Activated T-helper 2 cell treated with anti-CD3 and anti-CD28 coated beads, Interferon-gamma antibody, Interleukin-2, Interleukin-4, amounts not matched to agents 10 μg/mL and 5 μg/mL and 100 μg/mL, durations not matched to agents 14 hours and 24 hours and 36 hours (primary cell): Measurements from ENCODE around the gene KDM4B. TPM values are rescaled to one million over a fixed set of nuclear protein-coding genes. Genes with fewer than 3 reads are reported as not detected.
"Not testable (repeated sequence)": the region's sequence is repeated elsewhere in the genome, so short reads cannot be mapped to it uniquely, and the experiment has no call there.

Experiments
- DNase-seq: peaks from one replicate; pipeline ENCODE4 v3.0.0; 2021; ENCODE audit warnings: low spot score
- H3K27ac Mint-ChIP-seq: one replicate; pipeline ENCODE4 v1.8.0; 2021; ENCODE audit warnings: mixed read lengths
- H3K27me3 Mint-ChIP-seq: one replicate; pipeline ENCODE4 v1.8.0; 2021; ENCODE audit warnings: low read depth, mixed read lengths
- H3K36me3 Mint-ChIP-seq: one replicate; pipeline ENCODE4 v1.8.0; 2021; ENCODE audit warnings: low read depth, mixed read lengths
- H3K4me1 Mint-ChIP-seq: one replicate; pipeline ENCODE4 v1.8.0; 2021; ENCODE audit warnings: low read depth, mixed read lengths
- H3K4me3 Mint-ChIP-seq: one replicate; pipeline ENCODE4 v1.8.0; 2021; ENCODE audit warnings: low read depth, mild to moderate bottlenecking, moderate library complexity, mixed read lengths
- H3K9me3 Mint-ChIP-seq: one replicate; pipeline ENCODE4 v1.8.0; 2021; ENCODE audit warnings: mixed read lengths
- intact Hi-C: fragments of 100-400 bp; cut with micrococcal nuclease; formaldehyde crosslinking; loops from one replicate; pipeline ENCODE4 v1.15.1; 2023
- total RNA-seq: library from RNA; stranded (reverse); gene quantifications from 2 replicates; pipeline ENCODE4 v1.2.3, GENCODE V29; 2022

KDM4B gene
- total RNA-seq, 1 donor from 2014 or later: 51.7 TPM

DNA sequence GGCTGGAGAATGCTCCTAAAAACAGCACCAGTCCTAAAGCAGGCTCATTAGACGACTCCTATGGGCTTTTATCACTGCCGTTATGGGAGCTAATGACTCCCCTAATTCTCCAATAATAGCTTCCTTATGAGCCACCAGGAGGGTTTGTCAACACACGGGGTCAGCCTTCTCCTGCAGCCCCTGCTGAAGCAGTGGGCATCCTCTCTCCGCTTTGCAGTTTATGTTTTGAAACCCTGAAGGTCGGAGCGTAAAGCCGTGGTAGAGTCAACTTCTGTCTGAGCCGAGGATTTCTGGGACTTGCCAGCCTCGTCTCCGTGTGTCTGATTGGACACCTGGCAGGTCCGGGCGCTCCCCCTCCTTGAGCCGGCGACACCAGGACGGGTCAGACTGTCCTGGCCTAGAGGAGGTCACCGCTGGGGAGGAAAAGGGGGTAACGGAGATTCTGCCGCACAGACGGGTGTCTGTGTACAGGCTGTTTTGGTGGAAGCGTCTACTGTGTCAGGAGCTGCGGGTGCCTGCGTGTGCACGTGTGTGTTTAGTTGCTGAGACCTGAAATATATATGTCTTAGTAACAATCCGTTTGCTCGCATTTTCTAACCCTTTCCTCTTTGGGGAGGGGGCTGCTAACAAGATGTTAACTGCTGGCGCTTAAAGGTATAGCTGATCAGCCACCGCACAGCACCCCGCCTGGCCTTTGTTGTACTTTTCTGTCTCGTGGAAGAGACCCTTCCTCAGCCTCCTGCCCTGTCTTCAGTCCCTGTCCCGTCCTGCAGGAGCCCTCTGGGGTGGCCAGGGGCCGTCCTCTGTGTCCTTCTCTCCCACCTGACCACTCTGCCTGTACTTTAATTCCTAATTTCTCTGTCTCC, 1.9 kb downstream of the KDM4B start:
- H3K36me3 Mint-ChIP-seq: peaks cover 24% of the 10 kb centered on the region
- intact Hi-C loops: no loop called here
- peak overlapping the region; percentile 96 for H3K4me3 Mint-ChIP-seq
- H3K27me3 Mint-ChIP-seq: no peaks in the 10 kb centered on the region
- no peak for DNase-seq
- no peaks in the 10 kb centered on the region for H3K9me3 Mint-ChIP-seq
- peak overlapping the region; percentile 34 for H3K27ac Mint-ChIP-seq
- H3K4me1 Mint-ChIP-seq: peaks cover 43% of the 10 kb centered on the region

DNA sequence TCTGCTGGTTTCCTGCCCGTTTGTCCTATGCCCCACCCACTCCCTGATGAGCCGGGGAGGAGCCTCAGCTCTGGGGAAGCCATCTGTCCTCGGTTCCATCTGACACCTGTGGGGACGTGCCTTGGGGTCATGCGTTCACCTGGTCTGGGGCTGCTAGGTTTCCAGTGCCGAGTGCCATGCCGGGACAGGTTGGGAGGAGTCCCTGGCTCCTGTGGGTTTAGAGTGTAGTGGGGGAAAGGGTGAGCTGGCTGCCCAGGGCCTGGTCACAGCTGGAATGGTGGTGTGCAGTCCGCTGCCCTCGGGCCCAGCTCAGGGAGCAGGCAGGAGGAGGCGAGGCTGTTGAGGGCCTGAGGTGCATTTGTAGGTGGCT, 2.5 kb downstream of the KDM4B start:
- Mint-ChIP-seq H3K4me3 (peak overlapping the region; percentile 96), H3K27me3 (no peaks in the 10 kb centered on the region), H3K27ac (peak overlapping the region; percentile 29), H3K9me3 (no peaks in the 10 kb centered on the region), H3K4me1 (peaks cover 41% of the 10 kb centered on the region), H3K36me3 (peaks cover 23% of the 10 kb centered on the region)
- intact Hi-C loops: no loop called here
- DNase-seq: peak; percentile 33

DNA sequence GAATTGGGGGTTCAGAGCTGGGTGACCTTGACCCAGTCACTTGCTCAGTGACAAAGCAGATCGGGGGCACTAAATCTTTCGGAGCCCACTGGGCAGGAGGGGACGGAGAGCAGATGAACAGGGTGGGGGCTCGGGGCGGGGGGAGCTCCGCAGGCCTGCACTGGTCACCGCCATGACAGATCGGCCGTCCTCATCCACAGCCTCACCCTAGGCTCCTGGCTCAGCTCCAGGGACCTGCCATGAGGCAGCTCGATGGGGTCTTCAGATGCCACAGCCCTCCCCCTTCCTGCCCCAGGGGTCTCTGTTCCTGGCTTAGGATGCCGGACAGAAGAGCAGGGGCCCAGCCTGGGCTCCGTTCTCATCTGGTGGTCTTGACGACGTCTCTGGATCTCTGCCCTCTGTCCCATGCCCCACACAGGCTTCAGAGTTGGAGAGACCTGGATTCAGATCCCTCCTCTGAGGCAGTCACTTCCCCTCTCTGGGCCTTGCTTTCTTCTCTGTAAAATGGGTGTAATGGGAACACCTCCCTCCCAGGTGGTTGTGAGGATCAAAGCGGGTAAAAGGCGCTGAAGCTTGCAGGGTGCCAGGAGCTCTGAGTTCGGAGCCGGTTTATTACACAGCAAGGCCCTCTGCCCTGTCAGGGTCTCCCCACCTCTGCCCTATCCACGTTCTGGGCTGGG, 3.0 kb downstream of the KDM4B start:
- peaks cover 41% of the 10 kb centered on the region for H3K4me1 Mint-ChIP-seq
- intact Hi-C loops: no loop called here
- H3K9me3 Mint-ChIP-seq: no peaks in the 10 kb centered on the region
- H3K27me3 Mint-ChIP-seq: no peaks in the 10 kb centered on the region
- H3K36me3 Mint-ChIP-seq: peaks cover 26% of the 10 kb centered on the region
- DNase-seq: no peak
- no peak overlapping the region for H3K27ac Mint-ChIP-seq
- H3K4me3 Mint-ChIP-seq: peak overlapping the region; percentile 96

DNA sequence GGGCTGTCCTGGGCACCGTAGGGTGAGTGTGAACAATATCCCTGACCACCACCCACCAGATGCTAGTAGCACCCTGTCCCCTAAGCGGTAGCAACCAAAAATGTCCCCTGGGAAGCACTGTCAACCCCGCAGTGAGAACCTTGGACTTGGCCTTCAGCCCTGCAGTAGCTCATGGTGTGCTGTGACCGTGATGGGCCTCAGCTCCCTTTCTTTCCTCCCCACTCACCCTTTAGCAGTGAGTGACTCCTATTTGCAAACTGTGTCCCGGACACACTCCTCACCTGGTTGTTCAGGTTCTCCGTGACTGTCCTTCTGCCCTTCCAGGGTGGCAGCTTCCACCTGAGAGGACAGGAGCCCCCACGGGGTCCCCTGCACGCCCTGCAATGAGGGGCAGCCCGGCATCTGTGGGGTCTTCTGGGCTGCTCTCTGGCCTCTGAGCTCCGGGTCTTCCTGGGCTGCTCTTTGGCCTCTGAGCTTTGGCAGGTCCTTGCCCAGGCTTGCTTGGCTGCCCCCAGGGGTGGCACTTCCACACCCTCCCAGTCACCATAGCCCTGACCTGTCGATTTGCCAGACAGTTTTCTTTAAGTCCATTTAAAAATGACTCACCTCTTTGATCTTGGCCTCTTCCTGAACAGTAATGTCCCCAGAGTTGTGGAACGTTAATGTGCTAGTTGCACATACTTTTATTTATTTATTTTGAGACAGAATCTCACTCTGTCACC, 3.8 kb downstream of the KDM4B start:
- no peak for DNase-seq
- H3K36me3 Mint-ChIP-seq: peaks cover 29% of the 10 kb centered on the region
- intact Hi-C loops: no loop called here
- peak overlapping the region; percentile 66 for H3K4me3 Mint-ChIP-seq
- H3K27ac Mint-ChIP-seq: no peak overlapping the region
- H3K9me3 Mint-ChIP-seq: no peaks in the 10 kb centered on the region
- peaks cover 36% of the 10 kb centered on the region for H3K4me1 Mint-ChIP-seq
- H3K27me3 Mint-ChIP-seq: no peaks in the 10 kb centered on the region

DNA sequence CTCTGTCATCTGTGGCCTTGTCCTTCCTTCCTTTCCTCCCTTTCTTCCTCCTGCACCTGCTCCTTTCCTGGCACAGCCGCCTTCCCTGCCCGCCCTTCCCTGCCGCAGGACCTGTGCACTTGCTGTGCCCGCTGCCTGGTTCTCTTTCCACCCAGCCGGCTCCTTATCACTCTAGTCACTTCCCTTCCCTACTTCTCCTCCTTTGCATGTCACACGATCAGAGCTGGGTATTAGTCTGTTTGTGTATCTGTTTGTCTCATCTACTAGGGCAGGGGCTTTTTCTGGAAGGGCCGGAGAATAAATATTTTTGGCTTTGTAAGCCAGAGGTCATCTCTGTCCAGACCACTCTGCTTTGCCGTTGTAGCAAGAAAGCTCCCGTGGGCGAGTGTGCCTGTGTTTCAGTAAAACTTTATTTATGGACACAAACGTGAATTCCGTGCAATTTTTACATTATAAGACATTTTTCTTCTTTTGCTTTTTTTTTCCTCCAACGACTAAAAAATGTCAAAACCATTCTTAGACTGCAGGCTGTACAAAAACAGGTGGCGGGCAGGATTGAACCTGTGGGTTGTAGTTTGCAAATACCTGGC, 6.1 kb downstream of the KDM4B start:
- Mint-ChIP-seq H3K36me3 (peaks cover 29% of the 10 kb centered on the region), H3K4me1 (peaks cover 26% of the 10 kb centered on the region), H3K27ac (peak overlapping the region; percentile 35), H3K27me3 (no peaks in the 10 kb centered on the region), H3K4me3 (no peak overlapping the region), H3K9me3 (no peaks in the 10 kb centered on the region)
- intact Hi-C loops: no loop called here
- no peak for DNase-seq

DNA sequence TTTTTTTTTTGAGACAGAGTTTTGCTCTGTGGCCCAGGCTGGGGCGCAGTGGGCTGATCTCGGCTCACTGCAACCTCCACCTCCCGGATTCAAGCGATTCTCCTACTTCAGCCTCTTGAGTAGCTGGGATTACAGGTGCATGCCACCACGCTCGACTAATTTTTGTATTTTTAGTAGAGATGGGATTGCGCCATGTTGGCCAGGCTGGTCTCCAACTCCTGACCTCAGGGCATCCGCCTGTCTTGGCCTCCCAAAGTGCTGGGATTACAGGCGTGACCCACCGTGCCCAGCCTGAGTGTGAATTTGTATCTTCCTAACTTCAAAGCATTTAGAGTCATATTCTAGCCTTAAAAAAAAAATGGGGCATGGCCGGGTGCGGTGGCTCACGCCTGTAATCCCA, 6.7 kb downstream of the KDM4B start:
- Mint-ChIP-seq H3K4me1 (peaks cover 20% of the 10 kb centered on the region), H3K36me3 (peaks cover 27% of the 10 kb centered on the region)
- DNase-seq, H3K4me3 Mint-ChIP-seq, H3K9me3 Mint-ChIP-seq, H3K27ac Mint-ChIP-seq, intact Hi-C loops, H3K27me3 Mint-ChIP-seq: not testable (repeated sequence)

DNA sequence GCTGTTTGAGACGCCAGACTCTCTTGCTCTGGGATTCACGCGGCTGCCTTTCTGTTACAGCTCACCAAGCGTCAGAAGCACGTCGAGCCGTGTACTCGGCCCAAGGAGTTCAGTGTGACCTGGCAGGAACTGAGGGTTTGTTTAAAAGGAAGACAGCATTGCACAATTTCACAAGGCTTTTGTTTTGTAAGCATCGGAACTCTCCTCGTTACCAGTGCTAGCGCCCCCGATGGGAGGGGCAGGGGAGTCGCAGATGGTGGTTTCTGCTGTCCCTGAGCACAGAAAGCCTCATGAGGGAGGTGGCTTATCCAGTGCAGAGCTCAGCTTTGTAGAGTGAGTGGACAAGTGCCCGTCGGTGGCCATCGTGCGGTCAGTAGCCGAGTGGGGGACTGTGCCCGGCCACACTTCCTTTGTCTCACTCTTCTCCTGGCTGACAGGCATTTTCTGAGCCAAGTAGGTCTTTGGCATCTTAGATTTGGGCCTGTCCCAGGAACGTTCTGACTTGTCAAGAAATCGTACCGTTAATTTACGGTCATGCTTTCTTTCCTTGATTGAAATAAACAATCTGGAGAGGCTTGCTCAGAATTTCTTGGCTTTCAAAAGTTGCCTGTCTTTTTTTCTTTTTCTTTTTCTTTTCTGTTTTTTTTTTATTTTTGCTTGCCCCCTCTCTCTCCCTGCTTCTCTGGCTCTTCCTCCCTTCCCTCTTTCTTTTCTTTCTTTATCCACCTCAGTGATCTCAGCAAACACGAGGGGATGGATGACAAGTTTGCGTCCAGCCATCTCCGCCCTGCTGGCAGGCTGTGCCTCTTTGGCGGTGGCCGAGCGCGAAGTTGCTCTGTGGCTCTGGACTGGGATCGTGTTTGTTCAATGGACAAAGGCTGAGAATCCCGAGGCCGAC, 7.7 kb downstream of the KDM4B start:
- DNase-seq: no peak
- no peak overlapping the region for H3K27ac Mint-ChIP-seq
- peaks cover 11% of the 10 kb centered on the region for H3K4me1 Mint-ChIP-seq
- H3K27me3 Mint-ChIP-seq: no peaks in the 10 kb centered on the region
- H3K4me3 Mint-ChIP-seq: no peak overlapping the region
- peaks cover 22% of the 10 kb centered on the region for H3K36me3 Mint-ChIP-seq
- no peaks in the 10 kb centered on the region for H3K9me3 Mint-ChIP-seq
- intact Hi-C loops: no loop called here

DNA sequence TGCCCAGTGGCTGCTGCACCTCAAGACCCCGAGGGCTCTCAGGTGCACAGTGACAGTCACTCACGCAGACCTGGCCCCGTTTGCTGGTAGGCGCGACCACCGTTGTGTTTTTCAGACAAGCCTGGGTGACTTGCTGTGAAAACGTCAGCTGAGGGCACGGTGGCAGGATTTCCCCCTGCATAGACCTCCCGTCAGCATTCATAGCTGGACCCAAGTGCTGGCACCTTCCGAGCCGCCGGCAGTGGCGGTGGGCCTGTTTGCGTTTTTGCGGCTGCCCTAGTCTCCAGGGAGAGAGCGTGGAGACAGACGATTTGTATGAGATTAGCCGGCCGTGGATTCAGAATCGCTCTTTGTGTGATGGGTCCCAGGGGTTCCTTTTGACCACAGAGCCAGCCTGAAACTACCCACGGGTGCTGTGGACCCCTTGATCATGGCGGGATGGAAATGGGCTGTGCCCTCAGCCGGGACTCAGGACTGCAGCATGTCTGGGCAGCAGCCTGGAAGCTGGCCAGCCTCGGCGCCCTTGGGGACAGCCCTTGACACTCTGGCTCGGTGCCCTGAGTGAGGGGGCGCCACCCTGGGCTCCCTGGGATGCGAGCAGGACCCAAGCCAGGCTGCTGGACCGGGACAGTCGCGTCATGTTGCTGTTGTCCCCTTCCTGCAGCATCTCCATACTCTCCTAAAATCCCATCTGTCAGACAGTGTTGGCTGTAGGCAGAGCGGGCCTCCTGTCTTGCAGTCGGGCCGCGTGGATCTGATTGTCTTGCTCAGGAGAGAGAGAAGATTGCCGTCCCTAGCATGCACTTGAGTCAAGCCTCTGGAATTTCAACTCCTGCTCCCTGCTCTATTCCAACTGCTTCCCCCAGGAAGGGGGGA, 8.6 kb downstream of the KDM4B start:
- Mint-ChIP-seq H3K36me3 (peaks cover 22% of the 10 kb centered on the region), H3K9me3 (no peaks in the 10 kb centered on the region), H3K4me1 (peaks cover 7% of the 10 kb centered on the region), H3K27me3 (no peaks in the 10 kb centered on the region), H3K4me3 (no peak overlapping the region), H3K27ac (no peak overlapping the region)
- DNase-seq: no peak
- intact Hi-C loops: no loop called here

DNA sequence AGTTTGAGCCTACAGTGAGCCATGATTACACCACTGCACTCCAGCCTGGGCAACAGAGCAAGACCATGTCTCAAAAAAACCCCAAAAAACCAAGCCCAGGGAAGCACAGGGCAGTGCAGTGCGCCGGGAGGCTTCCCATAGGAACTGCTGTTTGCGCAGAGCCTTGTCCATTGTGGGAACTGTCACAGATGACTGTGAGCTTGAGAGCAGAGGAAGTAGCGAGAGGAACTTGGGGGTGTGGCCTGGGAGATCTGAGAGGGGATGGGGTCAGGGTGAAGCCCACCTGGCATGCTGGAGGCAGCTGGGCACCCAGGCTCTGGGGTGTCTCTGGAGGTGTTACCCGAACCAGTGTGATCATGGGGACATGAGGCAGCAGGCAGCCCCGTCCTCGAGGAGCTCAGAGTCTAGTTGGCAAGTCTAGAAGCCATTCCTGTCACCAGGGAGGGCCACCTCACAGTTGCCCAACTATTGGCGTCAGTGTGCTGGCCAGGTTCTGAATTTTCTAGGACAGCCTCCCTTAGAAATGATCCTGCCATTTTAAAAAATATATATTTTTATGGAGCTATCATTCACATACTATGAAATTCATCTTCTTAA, 10.4 kb downstream of the KDM4B start:
- H3K27me3 Mint-ChIP-seq: no peaks in the 10 kb centered on the region
- intact Hi-C loops: no loop called here
- H3K36me3 Mint-ChIP-seq: peaks cover 22% of the 10 kb centered on the region
- H3K4me3 Mint-ChIP-seq: no peak overlapping the region
- DNase-seq: no peak
- H3K9me3 Mint-ChIP-seq: no peaks in the 10 kb centered on the region
- peaks cover 5% of the 10 kb centered on the region for H3K4me1 Mint-ChIP-seq
- H3K27ac Mint-ChIP-seq: no peak overlapping the region

DNA sequence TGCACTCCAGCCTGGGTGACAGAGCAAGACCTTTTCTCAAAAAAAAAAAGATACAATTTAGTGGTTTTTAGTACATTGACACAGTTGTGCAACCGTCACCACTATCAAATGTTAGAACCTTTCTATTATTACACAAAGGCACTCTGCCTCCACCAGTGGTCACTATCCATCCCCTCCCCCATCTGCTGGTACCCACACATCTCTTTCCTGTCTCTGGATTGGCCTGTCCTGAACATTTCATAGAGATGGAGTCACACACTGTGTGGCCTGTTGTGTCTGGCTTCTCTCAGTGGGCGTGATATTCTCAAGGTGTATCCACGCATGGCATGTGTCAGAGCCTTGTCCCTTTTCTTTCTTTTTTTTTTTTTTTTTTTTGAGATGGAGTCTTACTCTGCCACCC, 11.2 kb downstream of the KDM4B start:
- peaks cover 2% of the 10 kb centered on the region for H3K4me1 Mint-ChIP-seq
- no peaks in the 10 kb centered on the region for H3K9me3 Mint-ChIP-seq
- intact Hi-C loops: no loop called here
- no peak overlapping the region for H3K4me3 Mint-ChIP-seq
- H3K27ac Mint-ChIP-seq: no peak overlapping the region
- DNase-seq: no peak
- no peaks in the 10 kb centered on the region for H3K27me3 Mint-ChIP-seq
- H3K36me3 Mint-ChIP-seq: peaks cover 18% of the 10 kb centered on the region
